ENCODE measurements around the gene DNMT3A. TPM values are rescaled to one million over a fixed set of nuclear protein-coding genes. Genes with fewer than 3 reads are reported as not detected.

The DNMT3A gene
- total and polyA plus RNA-seq, 3 donors from 2014 or later: 15.5 to 36.3 (median 36.3) TPM

- Histone ChIP-seq H3K4me1 (peaks cover 41% of the 10 kb centered on the region), H3K4me3 (peak overlapping the region; percentile 71 to 76), H3K36me3 (ENCODE audit: low read depth, missing control alignments) (no peaks in the 10 kb centered on the region), H3K9me3 (no peaks in the 10 kb centered on the region), H3K27ac (peak overlapping the region; percentile 53 to 84), H3K27me3 (no peaks in the 10 kb centered on the region)
- intact Hi-C loops (cut with DNase I; ENCODE audit: low total_unique reads): no loop called here
- peak; percentile 56 for DNase-seq
- 11 to 18% methylated on average over 12 to 60 of the region's 73 CpGs for WGBS, 2 donors
- TF ChIP-seq POLR2A (IDR thresholded peaks at IDR 0.05): no peak
- no peak for TF ChIP-seq CTCF (IDR thresholded peaks at IDR 0.05)
Observed at GRCh38 chr2:25340181-25340921, 1.4 kb downstream of the DNMT3A start.

GRCh38 chr2:25339791-25340180 is 1.9 kb downstream of the DNMT3A start:
- WGBS, 2 donors: 25 to 60% methylated on average over 2 to 18 of the region's 18 CpGs
- Histone ChIP-seq H3K9me3 (no peaks in the 10 kb centered on the region), H3K4me1 (peaks cover 45% of the 10 kb centered on the region), H3K27ac (peak overlapping the region; percentile 53 to 84), H3K36me3 (ENCODE audit: low read depth, missing control alignments) (no peaks in the 10 kb centered on the region), H3K27me3 (no peaks in the 10 kb centered on the region), H3K4me3 (peak overlapping the region; percentile 71 to 76)
- intact Hi-C loops (cut with DNase I; ENCODE audit: low total_unique reads): no loop called here
- DNase-seq: peak; percentile 57
- no peak for TF ChIP-seq CTCF (IDR thresholded peaks at IDR 0.05)
- TF ChIP-seq POLR2A (IDR thresholded peaks at IDR 0.05): no peak

- intact Hi-C loops (cut with DNase I; ENCODE audit: low total_unique reads): no loop called here
- DNase-seq: no peak
Observed at GRCh38 chr2:25339211-25339674, 2.5 kb downstream of the DNMT3A start.

GRCh38 chr2:25338401-25338800 is 3.3 kb downstream of the DNMT3A start:
- no peak overlapping the region for H3K27ac ChIP-seq
- H3K9me3 ChIP-seq: no peaks in the 10 kb centered on the region
- H3K36me3 ChIP-seq (ENCODE audit: low read depth, missing control alignments): no peaks in the 10 kb centered on the region
- whole genome bisulfite sequencing, 2 donors: 60 to 65% methylated on average over 6 to 13 of the region's 13 CpGs
- no peak for TF ChIP-seq POLR2A (IDR thresholded peaks at IDR 0.05)
- no peak for TF ChIP-seq CTCF (IDR thresholded peaks at IDR 0.05)
- DNase-seq: no peak
- intact Hi-C loops (cut with DNase I; ENCODE audit: low total_unique reads): no loop called here
- H3K27me3 ChIP-seq: no peaks in the 10 kb centered on the region
- no peak overlapping the region for H3K4me3 ChIP-seq
- H3K4me1 ChIP-seq: peaks cover 45% of the 10 kb centered on the region

More at GRCh38 chr2:25339211-25339674, 2.5 kb downstream of the DNMT3A start:
- Histone ChIP-seq H3K27me3 (no peaks in the 10 kb centered on the region), H3K9me3 (no peaks in the 10 kb centered on the region), H3K4me3 (no peak overlapping the region), H3K36me3 (ENCODE audit: low read depth, missing control alignments) (no peaks in the 10 kb centered on the region), H3K4me1 (peaks cover 45% of the 10 kb centered on the region), H3K27ac (no peak overlapping the region)
- WGBS, 2 donors: 24 to 27% methylated on average over 3 to 8 of the region's 8 CpGs
- no peak for TF ChIP-seq CTCF (IDR thresholded peaks at IDR 0.05)
- no peak for TF ChIP-seq POLR2A (IDR thresholded peaks at IDR 0.05)

DNA sequence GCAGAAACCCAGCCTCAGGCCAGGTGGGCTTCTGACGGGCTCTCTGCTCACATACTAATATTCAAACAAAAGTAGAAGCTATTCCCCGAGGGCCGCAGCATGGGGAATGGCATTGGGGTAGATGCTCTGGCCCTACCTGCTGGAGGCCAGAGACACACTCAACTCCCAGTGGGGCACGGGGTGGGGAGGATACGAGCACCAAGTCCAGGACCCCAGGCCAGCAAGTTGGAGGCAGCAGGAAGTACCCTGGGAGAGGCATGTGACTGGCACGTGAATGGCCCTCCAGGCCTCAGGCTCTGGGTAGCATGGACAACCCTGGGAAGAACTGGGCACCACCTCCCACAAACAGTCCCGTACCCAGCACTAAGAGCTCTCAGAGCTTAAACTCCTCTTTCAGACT is 3.8 kb downstream of the DNMT3A start:
- H3K4me1 ChIP-seq: peaks cover 45% of the 10 kb centered on the region
- H3K27me3 ChIP-seq: no peaks in the 10 kb centered on the region
- H3K4me3 ChIP-seq: no peak overlapping the region
- H3K27ac ChIP-seq: no peak overlapping the region
- TF ChIP-seq CTCF (IDR thresholded peaks at IDR 0.05) (no peak), POLR2A (IDR thresholded peaks at IDR 0.05) (no peak)
- H3K9me3 ChIP-seq: no peaks in the 10 kb centered on the region
- DNase-seq: no peak
- no peaks in the 10 kb centered on the region for H3K36me3 ChIP-seq (ENCODE audit: low read depth, missing control alignments)
- intact Hi-C loops (cut with DNase I; ENCODE audit: low total_unique reads): no loop called here
- WGBS, 2 donors: 83 to 87% methylated on average over 6 to 7 of the region's 7 CpGs

All from testis (tissue), 3 donors.